ENCODE results near the gene LZTS2. TPM values are rescaled to one million over a fixed set of nuclear protein-coding genes. Genes with fewer than 3 reads are reported as not detected.
A peak's percentile ranks its signal among the peaks of the same experiment; 100 is the strongest.

Gene LZTS2
- total RNA-seq, 4 donors from 2014 or later = 81.4 to 134 (median 98.7) TPM

- H3K4me1 ChIP-seq = peaks cover 0 to 19% (median 14%) of the 10 kb centered on the region in 4 donors
- no peaks in the 10 kb centered on the region for H3K27me3 ChIP-seq
- WGBS, 2 donors = 67 to 86% methylated on average over 5 of the region's 5 CpGs
- H3K27ac ChIP-seq = no peak overlapping the region
- H3K36me3 ChIP-seq = peaks cover 0 to 55% (median 4%) of the 10 kb centered on the region in 3 donors
- H3K4me3 ChIP-seq = no peak overlapping the region
- H3K9me3 ChIP-seq = no peaks in the 10 kb centered on the region
- no peak for DNase-seq (ENCODE audit: low spot score in 2 of 2)
- no peak for TF ChIP-seq POLR2A (IDR thresholded peaks at IDR 0.05)
- TF ChIP-seq CTCF (IDR thresholded peaks at IDR 0.05) = no peak
- no peak for TF ChIP-seq EP300 (IDR thresholded peaks at IDR 0.05)
Measured at GRCh38 chr10:100965820-100966219, 33.8 kb upstream of the LZTS2 start.

GRCh38 chr10:100966887-100967286 is 32.7 kb upstream of the LZTS2 start:
- Histone ChIP-seq H3K9me3 (no peaks in the 10 kb centered on the region), H3K36me3 (peaks cover 0 to 46% (median 3%) of the 10 kb centered on the region in 3 donors), H3K27me3 (no peaks in the 10 kb centered on the region), H3K27ac (no peak overlapping the region), H3K4me3 (no peak overlapping the region), H3K4me1 (peaks cover 0 to 26% (median 14%) of the 10 kb centered on the region in 4 donors)
- TF ChIP-seq CTCF (IDR thresholded peaks at IDR 0.05) (no peak), EP300 (IDR thresholded peaks at IDR 0.05) (no peak), POLR2A (IDR thresholded peaks at IDR 0.05) (no peak)
- DNase-seq (ENCODE audit: low spot score in 2 of 2) = no peak
- 47 to 48% methylated on average over 2 of the region's 2 CpGs for WGBS, 2 donors

GRCh38 chr10:100967332-100967731 is 32.3 kb upstream of the LZTS2 start:
- no peak overlapping the region for H3K27ac ChIP-seq
- WGBS, 2 donors = 73 to 80% methylated on average over 2 of the region's 2 CpGs
- no peak for DNase-seq (ENCODE audit: low spot score in 2 of 2)
- TF ChIP-seq EP300 (IDR thresholded peaks at IDR 0.05) (no peak), CTCF (IDR thresholded peaks at IDR 0.05) (no peak), POLR2A (IDR thresholded peaks at IDR 0.05) (no peak)
- H3K4me1 ChIP-seq = peaks cover 0 to 29% (median 14%) of the 10 kb centered on the region in 4 donors
- no peak overlapping the region for H3K4me3 ChIP-seq
- H3K27me3 ChIP-seq = no peaks in the 10 kb centered on the region
- no peaks in the 10 kb centered on the region for H3K9me3 ChIP-seq
- H3K36me3 ChIP-seq = peaks cover 0 to 41% (median 0%) of the 10 kb centered on the region in 3 donors

- H3K4me3 ChIP-seq = no peak overlapping the region
- DNase-seq (ENCODE audit: low spot score in 2 of 2) = no peak
- H3K27ac ChIP-seq = no peak overlapping the region
- peaks cover 0 to 29% (median 14%) of the 10 kb centered on the region in 4 donors for H3K4me1 ChIP-seq
- H3K36me3 ChIP-seq = peaks cover 0 to 36% (median 0%) of the 10 kb centered on the region in 3 donors
- no peaks in the 10 kb centered on the region for H3K9me3 ChIP-seq
- WGBS, 2 donors = 76 to 77% methylated on average over 2 of the region's 2 CpGs
- no peak for TF ChIP-seq POLR2A (IDR thresholded peaks at IDR 0.05)
- no peak for TF ChIP-seq EP300 (IDR thresholded peaks at IDR 0.05)
- TF ChIP-seq CTCF (IDR thresholded peaks at IDR 0.05) = no peak
- no peaks in the 10 kb centered on the region for H3K27me3 ChIP-seq
Measured at GRCh38 chr10:100968062-100968736, 31.4 kb upstream of the LZTS2 start.

- Histone ChIP-seq H3K4me1 (peaks cover 0 to 29% (median 14%) of the 10 kb centered on the region in 4 donors), H3K36me3 (peaks cover 0 to 33% (median 0%) of the 10 kb centered on the region in 3 donors), H3K27ac (peak overlapping the region; percentile 30 to 78 (median 72)), H3K27me3 (no peaks in the 10 kb centered on the region), H3K4me3 (peak overlapping the region; percentile 47 to 81 (median 58)), H3K9me3 (no peaks in the 10 kb centered on the region)
- no peak for DNase-seq (ENCODE audit: low spot score in 2 of 2)
- no peak for TF ChIP-seq EP300 (IDR thresholded peaks at IDR 0.05)
- no peak for TF ChIP-seq CTCF (IDR thresholded peaks at IDR 0.05)
- TF ChIP-seq POLR2A (IDR thresholded peaks at IDR 0.05) = no peak
- 22 to 30% methylated on average over 8 to 9 of the region's 9 CpGs for WGBS, 2 donors
Measured at GRCh38 chr10:100968863-100969186, 30.8 kb upstream of the LZTS2 start.

Data from tibial nerve (tissue), 4 donors.